Suprapubic skin (tissue), 3 donors: Measurements from ENCODE around the gene PTPRN2.

ENCODE experiments used
- EP300 ChIP-seq: sonication (generic); formaldehyde crosslinking; IDR thresholded peaks from one replicate; pipeline ENCODE4 v1.6.1; 2017; ENCODE audit warnings: antibody characterized with exemption
- TF ChIP-seq, protein P1 (sequence below), 2 donors: fragments of 200-600 bp in 1 of 2; fragments of 450-650 bp in 1 of 2; sonication (generic) in 1 of 2; IDR thresholded peaks; one replicate each; pipeline ENCODE4 v1.5.1; 2016 to 2019; ENCODE audit warnings: antibody characterized with exemption in 2 of 2, mild to moderate bottlenecking in 1 of 2, moderate library complexity in 1 of 2

DNA sequence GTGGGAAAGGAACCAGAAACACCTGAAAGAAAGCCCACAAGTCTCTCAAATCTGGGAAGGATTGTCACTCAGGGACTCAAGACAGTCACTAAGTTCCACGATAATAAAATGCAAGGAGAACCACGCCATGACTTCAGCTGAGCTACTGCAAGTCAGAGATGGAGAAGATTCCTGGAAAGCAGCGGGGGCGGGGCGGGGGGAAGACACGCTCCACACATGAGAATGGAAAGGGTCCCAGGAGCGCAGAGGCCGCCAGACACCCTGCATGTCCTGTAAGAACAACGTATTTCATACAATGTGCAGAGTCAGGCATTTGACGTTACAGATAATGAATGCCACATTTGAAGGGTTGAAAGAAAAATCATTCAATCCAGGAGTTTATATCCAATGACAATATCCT, 448.1 kb downstream of the PTPRN2 start:
- TF ChIP-seq, protein P1, sequence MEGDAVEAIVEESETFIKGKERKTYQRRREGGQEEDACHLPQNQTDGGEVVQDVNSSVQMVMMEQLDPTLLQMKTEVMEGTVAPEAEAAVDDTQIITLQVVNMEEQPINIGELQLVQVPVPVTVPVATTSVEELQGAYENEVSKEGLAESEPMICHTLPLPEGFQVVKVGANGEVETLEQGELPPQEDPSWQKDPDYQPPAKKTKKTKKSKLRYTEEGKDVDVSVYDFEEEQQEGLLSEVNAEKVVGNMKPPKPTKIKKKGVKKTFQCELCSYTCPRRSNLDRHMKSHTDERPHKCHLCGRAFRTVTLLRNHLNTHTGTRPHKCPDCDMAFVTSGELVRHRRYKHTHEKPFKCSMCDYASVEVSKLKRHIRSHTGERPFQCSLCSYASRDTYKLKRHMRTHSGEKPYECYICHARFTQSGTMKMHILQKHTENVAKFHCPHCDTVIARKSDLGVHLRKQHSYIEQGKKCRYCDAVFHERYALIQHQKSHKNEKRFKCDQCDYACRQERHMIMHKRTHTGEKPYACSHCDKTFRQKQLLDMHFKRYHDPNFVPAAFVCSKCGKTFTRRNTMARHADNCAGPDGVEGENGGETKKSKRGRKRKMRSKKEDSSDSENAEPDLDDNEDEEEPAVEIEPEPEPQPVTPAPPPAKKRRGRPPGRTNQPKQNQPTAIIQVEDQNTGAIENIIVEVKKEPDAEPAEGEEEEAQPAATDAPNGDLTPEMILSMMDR (IDR thresholded peaks at IDR 0.05): no peak
- no peak for TF ChIP-seq EP300
